ENCODE results near the gene SSNA1. TPM values are rescaled to one million over a fixed set of nuclear protein-coding genes. Genes with fewer than 3 reads are reported as not detected.

Gene SSNA1
- total and polyA plus RNA-seq, 9 of the 15 experiments (the other 6 are each of a cell fraction or from before 2014, with no cell fraction given) = 1.9 to 130 (median 57.1) TPM

GRCh38 chr9:137223078-137223970, 34.8 kb downstream of the SSNA1 start (continued):
- TF ChIP-seq RFX1 (IDR thresholded peaks at IDR 0.05) (no peak), ARID3A (IDR thresholded peaks at IDR 0.05; ENCODE audit: borderline replicate concordance, low read depth, low read length) (no peak), PURB (CRISPR knock-in tag; IDR thresholded peaks at IDR 0.05; ENCODE audit: low read depth) (no peak), BHLHE40 (IDR thresholded peaks at IDR 0.05; ENCODE audit: low read length) (no peak), CC2D1A (IDR thresholded peaks at IDR 0.05) (no peak), NEUROD1 (IDR thresholded peaks at IDR 0.05; ENCODE audit: borderline replicate concordance, low read depth, low read length, partially characterized antibody) (peak; percentile 96), EWSR1 (IDR thresholded peaks at IDR 0.05; ENCODE audit: borderline replicate concordance, low read depth, partially characterized antibody) (no peak), MXD1 (CRISPR knock-in tag; IDR thresholded peaks at IDR 0.05; ENCODE audit: borderline replicate concordance, poor library complexity, severe bottlenecking) (no peak), SREBF1 (IDR thresholded peaks at IDR 0.05; ENCODE audit: borderline replicate concordance, low read depth, low read length) (no peak), ZNF274 (IDR thresholded peaks at IDR 0.05; ENCODE audit: borderline replicate concordance, low read depth, low read length) (no peak), ZBTB2 (IDR thresholded peaks at IDR 0.05) (peak; percentile 97), SIN3B (IDR thresholded peaks at IDR 0.05; ENCODE audit: low read depth) (peak; percentile 81), ADNP (tag; IDR thresholded peaks at IDR 0.05) (no peak), SMARCE1 (IDR thresholded peaks at IDR 0.05) (no peak)
